Muscle layer of colon (tissue), 2 donors: ENCODE results near the gene RNF222.
"Not testable (repeated sequence)": the region's sequence is repeated elsewhere in the genome, so short reads cannot be mapped to it uniquely, and the experiment has no call there.

Source experiments
- H3K27ac ChIP-seq: one replicate; pipeline ENCODE4 v1.7.0; 2013; ENCODE audit warnings: low read depth, mild to moderate bottlenecking, low read length, moderate library complexity
- H3K27me3 ChIP-seq, 2 donors: one replicate each; pipeline ENCODE4 v1.7.0; 2013; ENCODE audit warnings: low read length in 2 of 2, mild to moderate bottlenecking in 2 of 2; ENCODE audit not compliant: insufficient read depth in 2 of 2, control insufficient read depth in 1 of 2
- H3K36me3 ChIP-seq: one replicate; pipeline ENCODE4 v1.7.0; 2013; ENCODE audit warnings: mild to moderate bottlenecking, low read length; ENCODE audit not compliant: insufficient read depth
- H3K4me1 ChIP-seq: one replicate; pipeline ENCODE4 v1.7.0; 2013; ENCODE audit warnings: mild to moderate bottlenecking, low read length; ENCODE audit not compliant: insufficient read depth
- H3K4me3 ChIP-seq, 2 donors: one replicate each; pipeline ENCODE4 v1.7.0; 2013; ENCODE audit warnings: low read length in 2 of 2, low read depth in 1 of 2, mild to moderate bottlenecking in 1 of 2, moderate library complexity in 1 of 2
- H3K9ac ChIP-seq: one replicate; pipeline ENCODE4 v1.7.0; 2013; ENCODE audit warnings: low read length
- H3K9me3 ChIP-seq: one replicate; pipeline ENCODE4 v1.7.0; 2013; ENCODE audit warnings: mild to moderate bottlenecking, low read length
- donor health status: abdominal sarcoma.
- donor health status: Adenocarcinoma of cecum.

RNF222 gene

GRCh38 chr17:8392274-8392673 is 5.4 kb downstream of the RNF222 start:
- Histone ChIP-seq H3K4me1 (no peaks in the 10 kb centered on the region), H3K27ac (no peak overlapping the region), H3K36me3 (no peaks in the 10 kb centered on the region), H3K27me3 (peaks cover 16% of the 10 kb centered on the region in 2 donors), H3K4me3 (no peak overlapping the region), H3K9me3 (no peaks in the 10 kb centered on the region), H3K9ac (no peak overlapping the region)

DNA sequence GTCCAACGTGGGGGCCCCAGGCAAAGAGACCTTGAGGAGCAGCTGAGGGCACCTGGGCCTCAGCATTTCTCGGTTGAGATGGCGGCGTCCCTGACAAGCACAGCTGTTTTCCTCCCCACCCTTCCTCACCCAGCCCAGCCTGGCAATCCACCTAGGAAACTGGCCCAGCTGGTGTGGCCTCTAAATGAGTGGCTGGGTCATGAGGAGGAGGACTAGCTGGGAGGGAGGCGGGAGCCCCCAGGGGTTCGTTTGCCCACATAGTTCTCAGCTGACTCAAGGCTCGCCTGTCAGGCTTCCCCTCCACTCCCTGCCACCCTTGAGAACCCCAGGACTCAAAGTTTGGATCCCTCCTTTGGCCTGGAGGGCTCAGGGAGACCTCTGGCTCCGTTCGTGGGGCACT is 5.9 kb downstream of the RNF222 start:
- Histone ChIP-seq H3K27ac (no peak overlapping the region), H3K4me1 (no peaks in the 10 kb centered on the region), H3K36me3 (no peaks in the 10 kb centered on the region), H3K9ac (no peak overlapping the region), H3K27me3 (peaks cover 10 to 12% of the 10 kb centered on the region in 2 donors), H3K9me3 (no peaks in the 10 kb centered on the region), H3K4me3 (no peak overlapping the region)

GRCh38 chr17:8387914-8388651 is 9.5 kb downstream of the RNF222 start:
- H3K27ac ChIP-seq = no peak overlapping the region
- H3K9me3 ChIP-seq = no peaks in the 10 kb centered on the region
- no peak overlapping the region for H3K9ac ChIP-seq
- no peak overlapping the region for H3K4me3 ChIP-seq
- H3K36me3 ChIP-seq = no peaks in the 10 kb centered on the region
- no peaks in the 10 kb centered on the region for H3K27me3 ChIP-seq
- H3K4me1 ChIP-seq = no peaks in the 10 kb centered on the region

- Histone ChIP-seq H3K4me1 (peaks cover 6% of the 10 kb centered on the region), H3K9ac (no peak overlapping the region), H3K9me3 (no peaks in the 10 kb centered on the region), H3K27ac (no peak overlapping the region), H3K27me3 (no peaks in the 10 kb centered on the region), H3K4me3 (no peak overlapping the region), H3K36me3 (peaks cover 1% of the 10 kb centered on the region)
Measured at GRCh38 chr17:8386841-8387240, 10.8 kb downstream of the RNF222 start.

GRCh38 chr17:8384801-8385378 is 12.7 kb downstream of the RNF222 start:
- Histone ChIP-seq H3K9me3 (no peaks in the 10 kb centered on the region), H3K9ac (no peak overlapping the region), H3K36me3 (peaks cover 21% of the 10 kb centered on the region), H3K27me3 (no peaks in the 10 kb centered on the region), H3K27ac (no peak overlapping the region), H3K4me1 (peaks cover 26% of the 10 kb centered on the region), H3K4me3 (no peak overlapping the region)

DNA sequence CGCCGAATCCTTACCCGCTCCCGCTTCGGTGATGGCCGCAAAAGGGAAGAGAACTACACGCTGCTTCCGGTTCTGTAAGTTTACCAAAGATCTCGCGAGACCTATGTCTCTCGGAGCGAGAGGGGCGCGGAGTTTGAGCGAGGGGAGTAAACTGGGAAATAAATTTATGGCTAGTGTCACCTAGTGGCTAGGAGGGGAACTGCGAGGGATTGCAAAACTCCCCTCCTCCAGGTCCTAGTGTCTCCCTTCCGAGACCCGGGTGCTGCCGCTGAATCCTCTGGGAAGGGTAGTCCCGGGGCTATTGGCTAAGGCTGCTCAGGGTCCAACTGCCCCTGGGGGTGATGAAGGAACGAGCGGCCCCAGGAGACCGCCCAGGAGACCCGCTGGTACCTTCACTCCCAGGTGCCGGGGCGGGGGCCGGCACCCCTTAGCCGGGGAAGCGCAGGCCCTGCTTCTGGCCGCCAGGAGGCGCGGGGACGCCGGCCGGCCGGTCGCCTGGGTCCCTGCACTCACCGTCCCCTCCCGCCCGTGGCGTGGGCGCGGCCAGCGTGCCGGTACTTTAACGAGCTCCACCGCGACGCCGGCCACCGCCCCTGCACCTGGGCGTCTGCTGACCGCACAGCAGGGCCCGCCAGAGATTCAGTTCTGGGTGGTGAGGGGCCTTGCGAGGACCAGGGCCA is 14.3 kb downstream of the RNF222 start, which contains the start of gene RPL26:
TSS of gene RPL26 (minus strand) at position 51 of the 680 bp plus-strand sequence. CDS start 883 bp downstream, outside the sequence.
- peak within 1 kb of the TSS; percentile 87 for H3K9ac ChIP-seq
- H3K4me1 ChIP-seq = peaks cover 29% of the 10 kb centered on the region
- no peaks in the 10 kb centered on the region for H3K27me3 ChIP-seq
- H3K36me3 ChIP-seq = peaks cover 30% of the 10 kb centered on the region
- H3K4me3 ChIP-seq = peak within 1 kb of the TSS; percentile 85 to 92
- peak within 1 kb of the TSS; percentile 75 for H3K27ac ChIP-seq
- H3K9me3 ChIP-seq = no peaks in the 10 kb centered on the region

DNA sequence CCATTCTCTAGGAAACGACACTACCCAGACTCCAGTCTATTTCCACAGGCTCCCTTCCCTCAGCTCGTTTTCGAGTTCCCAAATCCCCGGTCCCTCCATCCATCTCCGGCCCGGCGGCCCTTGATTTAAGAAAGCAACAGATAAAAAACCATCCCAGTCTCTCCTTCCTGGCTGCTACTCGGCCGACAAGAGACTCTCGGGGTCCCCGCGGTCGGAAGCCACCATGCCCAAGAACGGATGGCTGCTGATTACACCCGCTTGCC is 14.8 kb downstream of the RNF222 start:
- Histone ChIP-seq H3K4me1 (peaks cover 29% of the 10 kb centered on the region), H3K36me3 (peaks cover 34% of the 10 kb centered on the region), H3K9ac (peak overlapping the region; percentile 87), H3K4me3 (peak overlapping the region; percentile 85 to 92), H3K27ac (peak overlapping the region; percentile 75), H3K27me3 (no peaks in the 10 kb centered on the region), H3K9me3 (no peaks in the 10 kb centered on the region)

- H3K27ac ChIP-seq = peak overlapping the region; percentile 75
- H3K9me3 ChIP-seq = no peaks in the 10 kb centered on the region
- H3K36me3 ChIP-seq = peaks cover 39% of the 10 kb centered on the region
- peaks cover 29% of the 10 kb centered on the region for H3K4me1 ChIP-seq
- H3K4me3 ChIP-seq = peak overlapping the region; percentile 85 to 92
- no peaks in the 10 kb centered on the region for H3K27me3 ChIP-seq
- H3K9ac ChIP-seq = peak overlapping the region; percentile 87
Measured at GRCh38 chr17:8382052-8382879, 15.4 kb downstream of the RNF222 start.

- Histone ChIP-seq H3K4me1 (peaks cover 43% of the 10 kb centered on the region), H3K4me3 (no peak overlapping the region), H3K27ac (no peak overlapping the region), H3K9me3 (no peaks in the 10 kb centered on the region), H3K36me3 (peaks cover 43% of the 10 kb centered on the region), H3K27me3 (no peaks in the 10 kb centered on the region), H3K9ac (no peak overlapping the region)
Measured at GRCh38 chr17:8380049-8380448, 17.6 kb downstream of the RNF222 start.

DNA sequence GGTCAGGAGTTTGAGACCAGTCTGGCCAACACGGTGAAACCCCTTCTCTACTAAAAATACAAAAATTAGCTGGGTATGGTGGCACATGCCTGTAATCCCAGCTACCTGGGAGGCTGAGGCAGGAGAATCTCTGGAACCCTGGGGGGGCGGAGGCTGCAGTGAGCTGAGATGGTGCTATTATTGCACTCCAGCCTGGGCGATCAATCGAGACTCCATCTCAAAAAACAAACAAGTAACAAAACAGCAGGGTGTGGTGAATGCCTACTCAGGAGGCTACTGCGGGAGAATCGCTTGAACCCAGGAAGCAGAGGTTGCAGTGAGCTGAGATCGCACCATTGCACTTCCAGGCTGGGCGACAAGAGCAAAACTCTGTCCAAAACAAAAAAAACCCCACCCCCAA is 19.5 kb downstream of the RNF222 start:
- H3K9me3 ChIP-seq, H3K27me3 ChIP-seq, H3K4me3 ChIP-seq, H3K27ac ChIP-seq, H3K9ac ChIP-seq: not testable (repeated sequence)
- H3K36me3 ChIP-seq = peaks cover 43% of the 10 kb centered on the region
- H3K4me1 ChIP-seq = peaks cover 44% of the 10 kb centered on the region

DNA sequence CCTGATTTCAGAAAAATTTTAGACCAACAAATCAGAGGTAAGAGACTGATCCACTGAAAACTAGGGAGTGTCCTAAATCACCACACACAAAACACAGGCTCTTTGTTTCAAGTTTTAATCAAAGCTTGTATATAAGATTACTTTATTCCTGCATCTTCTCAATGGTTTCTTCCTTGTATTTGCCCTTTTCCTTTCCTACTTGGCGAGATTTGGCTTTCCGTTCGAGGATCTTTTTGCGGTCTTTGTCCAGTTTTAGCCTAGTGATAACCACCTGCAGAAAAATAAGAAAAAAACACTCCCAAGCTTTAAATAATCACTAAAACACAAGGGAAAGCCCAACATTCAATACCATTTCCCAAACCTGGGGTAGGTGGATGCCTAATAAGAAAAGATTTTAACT is 20.2 kb downstream of the RNF222 start:
- Histone ChIP-seq H3K9ac (no peak overlapping the region), H3K4me1 (peaks cover 44% of the 10 kb centered on the region), H3K27ac (no peak overlapping the region)

More for the DNA sequence above, 20.2 kb downstream of the RNF222 start:
- no peaks in the 10 kb centered on the region for H3K9me3 ChIP-seq
- no peaks in the 10 kb centered on the region for H3K27me3 ChIP-seq
- no peak overlapping the region for H3K4me3 ChIP-seq
- H3K36me3 ChIP-seq = peaks cover 43% of the 10 kb centered on the region
